SH-SY5Y (cell line): ENCODE results near the gene CUL1.

Experiments
- GATA2 ChIP-seq: IDR thresholded peaks from 2 replicates; pipeline ENCODE4 v1.6.1; 2011; ENCODE audit warnings: mild to moderate bottlenecking, low read depth, low read length
- GATA3 ChIP-seq: IDR thresholded peaks from 2 replicates; pipeline ENCODE4 v1.6.1; 2011; ENCODE audit warnings: low read depth, mild to moderate bottlenecking, low read length, moderate library complexity

DNA sequence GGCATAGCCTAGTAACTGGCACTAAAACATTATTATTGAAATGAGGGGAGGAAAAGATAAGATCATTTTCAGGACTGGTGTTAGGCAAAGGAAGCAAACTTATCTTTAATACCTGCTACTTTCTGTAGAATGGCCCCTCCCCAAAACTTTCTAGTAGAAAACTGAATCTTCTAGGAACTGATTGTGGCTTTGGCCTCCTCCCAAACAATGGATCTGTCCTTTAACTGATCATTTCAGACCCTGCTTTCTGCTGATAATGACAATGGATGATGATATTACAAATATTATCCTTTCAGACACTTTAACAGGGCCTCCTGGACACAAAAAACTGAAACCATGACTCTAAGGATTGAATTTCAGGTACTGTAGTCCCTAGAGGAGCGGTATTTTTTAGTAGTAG, 130.3 kb downstream of the CUL1 start:
- no peak for TF ChIP-seq GATA2
- no peak for TF ChIP-seq GATA3
